Measurements from ENCODE around the gene PPP1R11. TPM values are rescaled to one million over a fixed set of nuclear protein-coding genes. Genes with fewer than 3 reads are reported as not detected.
"Not testable (repeated sequence)": the region's sequence is repeated elsewhere in the genome, so short reads cannot be mapped to it uniquely, and the experiment has no call there.

PPP1R11 gene
- 44.1 TPM for total RNA-seq
- long read RNA-seq, transcript PPP1R11-205 (3 exons, 1,731 nt): major isoform, 67 of 70 reads
- long read RNA-seq, partial matches to known transcripts: 0 of 70 reads
- long read RNA-seq, other reads (novel, unspliced or antisense): 2 of 70 reads

- peak; percentile 98 for ATAC-seq
- intact Hi-C loops (cut with micrococcal nuclease): no loop called here
- peak; percentile 96 for DNase-seq
Measured at GRCh38 chr6:30066577-30067459, at the start of gene PPP1R11. PPP1R11 (plus strand) TSS chr6:30067198; CDS start chr6:30067411, 213 bp downstream.

GRCh38 chr6:30019819-30020218 lies 47.2 kb upstream of the PPP1R11 start:
- DNase-seq (no peak), ATAC-seq (no peak)
- intact Hi-C loops (cut with micrococcal nuclease): no loop called here

GRCh38 chr6:30020626-30021025 lies 46.4 kb upstream of the PPP1R11 start:
- DNase-seq (no peak), ATAC-seq (no peak)
- intact Hi-C loops (cut with micrococcal nuclease): no loop called here

GRCh38 chr6:30022189-30022588 lies 44.8 kb upstream of the PPP1R11 start:
- DNase-seq (no peak), ATAC-seq (no peak)
- intact Hi-C loops (cut with micrococcal nuclease): no loop called here

GRCh38 chr6:30022712-30023111 lies 44.3 kb upstream of the PPP1R11 start:
- ATAC-seq; DNase-seq; intact Hi-C loops (cut with micrococcal nuclease): not testable (repeated sequence)

- ATAC-seq: no peak
Measured at GRCh38 chr6:30025186-30025585, 41.8 kb upstream of the PPP1R11 start.

GRCh38 chr6:30029588-30029987 lies 37.4 kb upstream of the PPP1R11 start:
- intact Hi-C loops (cut with micrococcal nuclease): no loop called here
- ATAC-seq: no peak
- no peak for DNase-seq

More at GRCh38 chr6:30025186-30025585, 41.8 kb upstream of the PPP1R11 start:
- intact Hi-C loops (cut with micrococcal nuclease): no loop called here
- DNase-seq: no peak

GRCh38 chr6:30031381-30031780 lies 35.6 kb upstream of the PPP1R11 start:
- intact Hi-C loops (cut with micrococcal nuclease): no loop called here
- DNase-seq (no peak), ATAC-seq (no peak)

- intact Hi-C loops (cut with micrococcal nuclease); DNase-seq; ATAC-seq: not testable (repeated sequence)
Measured at GRCh38 chr6:30033440-30033839, 33.6 kb upstream of the PPP1R11 start.

- DNase-seq (no peak), ATAC-seq (no peak)
- intact Hi-C loops (cut with micrococcal nuclease): no loop called here
Measured at GRCh38 chr6:30035784-30036183, 31.2 kb upstream of the PPP1R11 start.

- ATAC-seq (no peak), DNase-seq (no peak)
Measured at GRCh38 chr6:30037182-30037788, 29.7 kb upstream of the PPP1R11 start.

GRCh38 chr6:30041221-30041620 lies 25.8 kb upstream of the PPP1R11 start:
- no peak for ATAC-seq
- intact Hi-C loops (cut with micrococcal nuclease): no loop called here
- DNase-seq: no peak

More at GRCh38 chr6:30037182-30037788, 29.7 kb upstream of the PPP1R11 start:
- intact Hi-C loops (cut with micrococcal nuclease): no loop called here

GRCh38 chr6:30041821-30042220 lies 25.2 kb upstream of the PPP1R11 start:
- DNase-seq (no peak), ATAC-seq (no peak)
- intact Hi-C loops (cut with micrococcal nuclease): no loop called here

GRCh38 chr6:30042476-30042875 lies 24.5 kb upstream of the PPP1R11 start:
- intact Hi-C loops (cut with micrococcal nuclease): no loop called here
- DNase-seq (no peak), ATAC-seq (no peak)

GRCh38 chr6:30042914-30043313 lies 24.1 kb upstream of the PPP1R11 start:
- no peak for ATAC-seq

GRCh38 chr6:30043744-30044143 lies 23.3 kb upstream of the PPP1R11 start:
- DNase-seq: no peak
- intact Hi-C loops (cut with micrococcal nuclease): no loop called here
- no peak for ATAC-seq

More at GRCh38 chr6:30042914-30043313, 24.1 kb upstream of the PPP1R11 start:
- intact Hi-C loops (cut with micrococcal nuclease): no loop called here
- DNase-seq: no peak

GRCh38 chr6:30044630-30045029 lies 22.4 kb upstream of the PPP1R11 start:
- intact Hi-C loops (cut with micrococcal nuclease): no loop called here
- ATAC-seq: no peak

GRCh38 chr6:30047220-30047619 lies 19.8 kb upstream of the PPP1R11 start:
- ATAC-seq (no peak), DNase-seq (no peak)
- intact Hi-C loops (cut with micrococcal nuclease): no loop called here

More at GRCh38 chr6:30044630-30045029, 22.4 kb upstream of the PPP1R11 start:
- no peak for DNase-seq

GRCh38 chr6:30053682-30054081 lies 13.3 kb upstream of the PPP1R11 start:
- DNase-seq (no peak), ATAC-seq (no peak)
- intact Hi-C loops (cut with micrococcal nuclease): no loop called here

GRCh38 chr6:30055513-30055912 lies 11.5 kb upstream of the PPP1R11 start:
- intact Hi-C loops (cut with micrococcal nuclease): no loop called here
- ATAC-seq (no peak), DNase-seq (no peak)
